HepG2 (cell line): ENCODE data around the gene SLC22A13. TPM values are rescaled to one million over a fixed set of nuclear protein-coding genes. Genes with fewer than 3 reads are reported as not detected.

Source experiments
- ATAC-seq: fragments of 200-7000 bp; cut with Tn5 transposase; 3 replicates; pipeline ENCODE4 v1.9.1; 2020; ENCODE audit warnings: mild to moderate bottlenecking, moderate library complexity
- BruUV-seq: library from RNA; stranded (reverse); fragments of 400-500 nt; replicated peaks from 2 replicates; lab custom pipeline; 2021; lab: Mats Ljungman, UMichigan
- CTCF ChIA-PET: fragments of 300-600 bp; formaldehyde crosslinking; extraction: SDS; loops from one replicate; lab custom pipeline; 2021; ENCODE audit warnings: low total read pairs, inconsistent platforms, low intra/inter-chr PET ratio; lab: Yijun Ruan, JAX
- POLR2A ChIA-PET: fragments of 350-600 bp; sonication (Branson Sonifier 250); formaldehyde crosslinking; loops from one replicate; lab custom pipeline; 2020; ENCODE audit warnings: antibody characterized with exemption, inconsistent platforms; lab: Yijun Ruan, JAX
- DNase-seq: peaks from one replicate; pipeline ENCODE4 v3.0.0-alpha.2; 2015; ENCODE audit warnings: low spot score
- FAIRE-seq: peaks from 3 replicates; lab custom pipeline; 2011; peaks lifted over from hg19 to GRCh38; lab: Jason Lieb, UNC
- H2AFZ ChIP-seq: one replicate; pipeline ENCODE4 v1.6.1; 2011; ENCODE audit warnings: low read length, inconsistent platforms
- H3K27ac ChIP-seq: fragments of 300-600 bp; 3 replicates; pipeline ENCODE4 v1.8.0; 2011; ENCODE audit warnings: mixed run types, mild to moderate bottlenecking, mixed read lengths, low read length, inconsistent platforms; ENCODE audit not compliant: insufficient read depth; ENCODE audit errors: extremely low read length
- H3K27me3 ChIP-seq, 2 experiments: fragments of 200-600 bp in 1 of 2; 2 replicates in 1 of 2; 3 replicates in 1 of 2; pipeline versions ENCODE4 v1.6.0 to v1.8.0; 2011; ENCODE audit warnings: low read length in 2 of 2, mild to moderate bottlenecking in 2 of 2, moderate library complexity in 2 of 2, inconsistent platforms in 1 of 2; ENCODE audit not compliant: insufficient read depth in 2 of 2, control insufficient read depth in 1 of 2
- H3K36me3 ChIP-seq, 2 experiments: fragments of 200-600 bp in 1 of 2; replicated peaks in 1 of 2; 2 replicates in 1 of 2; 3 replicates in 1 of 2; pipeline versions ENCODE4 v1.5.1 to v1.8.0; 2011; ENCODE audit warnings: low read length in 2 of 2, inconsistent platforms in 1 of 2; ENCODE audit not compliant: insufficient read depth in 2 of 2, control insufficient read depth in 1 of 2
- H3K4me1 ChIP-seq: 2 replicates; pipeline ENCODE4 v1.5.1; 2012; ENCODE audit warnings: low read length, inconsistent platforms; ENCODE audit not compliant: insufficient read depth
- H3K4me2 ChIP-seq: 2 replicates; pipeline ENCODE4 v1.6.0; 2011; ENCODE audit warnings: low read depth, low read length, inconsistent platforms
- H3K4me3 ChIP-seq, 3 experiments: fragments of 200-600 bp in 1 of 3; sonication (generic), shearing (Covaris generic) in 1 of 3; replicated peaks in 1 of 3; 2 replicates each; pipeline ENCODE4 v1.5.1; 2011 to 2016; ENCODE audit warnings: low read length in 3 of 3, inconsistent platforms in 2 of 3, low read depth in 2 of 3, mild to moderate bottlenecking in 2 of 3, control low read depth in 1 of 3, mixed read lengths in 1 of 3; ENCODE audit not compliant: insufficient read depth in 1 of 3
- H3K79me2 ChIP-seq: one replicate; pipeline ENCODE4 v1.6.1; 2011; ENCODE audit warnings: low read length, inconsistent platforms; ENCODE audit not compliant: insufficient read depth
- H3K9ac ChIP-seq: 2 replicates; pipeline ENCODE4 v1.6.0; 2011; ENCODE audit warnings: mild to moderate bottlenecking, low read depth, low read length, inconsistent platforms; ENCODE audit not compliant: insufficient read depth
- H3K9me3 ChIP-seq: 2 replicates; pipeline ENCODE4 v1.5.1; 2012; ENCODE audit warnings: mild to moderate bottlenecking, low read length
- H4K20me1 ChIP-seq: 2 replicates; pipeline ENCODE4 v1.6.0; 2011; ENCODE audit warnings: inconsistent platforms, mild to moderate bottlenecking, low read length, moderate library complexity; ENCODE audit not compliant: insufficient read depth
- ATF7-NPFF ChIP-seq: sonication (generic); formaldehyde crosslinking; IDR thresholded peaks from 2 replicates; pipeline ENCODE4 v1.8.1; 2023; ENCODE audit warnings: mild to moderate bottlenecking, low read depth, missing genetic modification reagents, moderate library complexity
- FOXA1 ChIP-seq, 2 experiments: fragments of 450-650 bp in 1 of 2; sonication (generic) in 1 of 2; formaldehyde crosslinking in 1 of 2; IDR thresholded peaks; 2 replicates each; pipeline versions ENCODE4 v1.4.0 to v1.6.1; 2016 to 2020; ENCODE audit warnings: missing genetic modification reagents in 1 of 2
- FOXA3 ChIP-seq: IDR thresholded peaks from 2 replicates; pipeline ENCODE4 v1.6.1; 2016; ENCODE audit warnings: missing genetic modification reagents, missing compliant biosample characterization
- MIER3 ChIP-seq: IDR thresholded peaks from 2 replicates; pipeline ENCODE4 v1.6.1; 2016; ENCODE audit warnings: missing compliant biosample characterization, borderline replicate concordance
- NFIC ChIP-seq: IDR thresholded peaks from 2 replicates; pipeline ENCODE4 v1.6.1; 2012; ENCODE audit warnings: mild to moderate bottlenecking, low read length, inconsistent platforms
- NFYC ChIP-seq: IDR thresholded peaks from 2 replicates; pipeline ENCODE4 v1.6.1; 2016; ENCODE audit warnings: missing genetic modification reagents, missing compliant biosample characterization
- RELA ChIP-seq: sonication (generic); formaldehyde crosslinking; IDR thresholded peaks from 2 replicates; pipeline ENCODE4 v1.4.0; 2020; ENCODE audit warnings: missing genetic modification reagents
- TRIM24 ChIP-seq: sonication (generic); formaldehyde crosslinking; IDR thresholded peaks from 2 replicates; pipeline ENCODE4 v1.8.0; 2022; ENCODE audit warnings: mild to moderate bottlenecking, missing genetic modification reagents
- ZNF280D ChIP-seq: sonication (generic); formaldehyde crosslinking; IDR thresholded peaks from 2 replicates; pipeline ENCODE4 v1.5.1; 2020; ENCODE audit warnings: mild to moderate bottlenecking, missing genetic modification reagents
- ZNF629 ChIP-seq: sonication (generic); formaldehyde crosslinking; conservative IDR thresholded peaks from 2 replicates; pipeline ENCODE4 v1.5.0; 2020; ENCODE audit warnings: missing genetic modification reagents
- ZNF644 ChIP-seq: IDR thresholded peaks from 2 replicates; pipeline ENCODE4 v1.6.1; 2016; ENCODE audit warnings: low read depth
- ZNF646 ChIP-seq: sonication (generic); formaldehyde crosslinking; IDR thresholded peaks from 2 replicates; pipeline ENCODE4 v1.9.0; 2021; ENCODE audit warnings: mild to moderate bottlenecking, missing genetic modification reagents
- ZSCAN20 ChIP-seq: sonication (generic); formaldehyde crosslinking; IDR thresholded peaks from 2 replicates; pipeline ENCODE4 v1.4.0; 2020; ENCODE audit warnings: missing genetic modification reagents, mild to moderate bottlenecking, borderline replicate concordance
- WGBS: methylation state at CpG from one replicate; pipeline ENCODE4 v1.1.6; 2017; ENCODE audit warnings: low lambda C conversion rate; 5-methylcytosine and 5-hydroxymethylcytosine counted together
- in situ Hi-C: cut with HindIII; loops from 2 replicates; pipeline ENCODE4 v1.10.0; 2017; ENCODE audit warnings: low pct_unique_long_range_greater_than_20kb; ENCODE audit not compliant: extremely low pct_ligation_motif_present
- intact Hi-C: fragments of 100-400 bp; cut with micrococcal nuclease; formaldehyde crosslinking; loops from one replicate; pipeline ENCODE4 v1.10.0; 2022; ENCODE audit not compliant: unreplicated experiment
- polyA plus RNA-seq, 8 experiments: library from polyadenylated mRNA; depleted of rRNA in 3 of 8; stranded (reverse) in 7 of 8; unstranded in 1 of 8; fragments of >200 nt; fragmentation: Illumina TruSeq in 4 of 8; extraction: Trizol in 4 of 8; gene quantifications; 2 replicates each; pipeline versions ENCODE4 v1.2.1 to v1.2.3, GENCODE V29; 2011 to 2016; ENCODE audit warnings: low read depth in 4 of 8, missing spikeins in 1 of 8, mixed read lengths in 1 of 8; ENCODE audit not compliant: insufficient read depth in 1 of 8
- total RNA-seq, 5 experiments: library from RNA; depleted of rRNA; stranded (reverse); fragments of >200 nt; fragmentation: Illumina TruSeq; extraction: Trizol; gene quantifications; 2 replicates each; pipeline ENCODE4 v1.2.3, GENCODE V29; 2016; ENCODE audit warnings: low read depth in 1 of 5

Gene SLC22A13
- total and polyA plus RNA-seq, 2 of the 13 experiments (the other 11 are each of a cell fraction or from before 2014, with no cell fraction given) = 0.20 TPM; not detected in 1

GRCh38 chr3:38306941-38307340 lies 41.3 kb downstream of the SLC22A13 start:
- 17% methylated on average over 3 of the region's 5 CpGs for WGBS
- DNase-seq (no peak), FAIRE-seq (no peak)
- Histone ChIP-seq H3K36me3 (no peaks in the 10 kb centered on the region), H3K27me3 (peaks cover 7 to 61% of the 10 kb centered on the region in 2 experiments), H3K4me3 (no peak overlapping the region)
- intact Hi-C loops = no loop called here
- TF ChIP-seq RELA (no peak), NFIC (no peak), TRIM24 (CRISPR knock-in tag) (no peak), FOXA1 (IDR thresholded peaks at IDR 0.05) (no peak), FOXA1 (CRISPR knock-in tag; IDR thresholded peaks at IDR 0.05) (no peak), ZNF280D (no peak), ZNF629 (no peak), ZNF646 (CRISPR knock-in tag) (no peak), FOXA3 (CRISPR knock-in tag) (no peak), MIER3 (no peak), ZNF644 (CRISPR knock-in tag) (no peak), ATF7-NPFF (CRISPR knock-in tag) (no peak), ZSCAN20 (CRISPR knock-in tag) (no peak), NFYC (CRISPR knock-in tag) (no peak)
- TF ChIP-seq, all 625 proteins: peak for 0
- BruUV-seq = no TSS peak
- no peak overlapping the region for H3K27ac ChIP-seq
- POLR2A ChIA-PET = no interaction called here
- no peak overlapping the region for H3K9ac ChIP-seq
- in situ Hi-C loops = no loop called here
- H2AFZ ChIP-seq = no peak overlapping the region
- no peak overlapping the region for H3K4me2 ChIP-seq
- no peaks in the 10 kb centered on the region for H3K79me2 ChIP-seq
- no peaks in the 10 kb centered on the region for H4K20me1 ChIP-seq
- H3K9me3 ChIP-seq = no peaks in the 10 kb centered on the region
- CTCF ChIA-PET = no interaction called here
- no peak for ATAC-seq
- H3K4me1 ChIP-seq = no peaks in the 10 kb centered on the region
